Kidney epithelial cell (primary cell): Measurements from ENCODE around the gene GLTP. TPM values are rescaled to one million over a fixed set of nuclear protein-coding genes. Genes with fewer than 3 reads are reported as not detected.

Experiments
- DNase-seq: peaks from one replicate; pipeline ENCODE4 v3.0.0-alpha.2; 2010; ENCODE audit warnings: low read depth
- H3K27me3 ChIP-seq: 2 replicates; pipeline ENCODE4 v1.6.0; 2011; ENCODE audit warnings: low read length; ENCODE audit not compliant: control insufficient read depth, insufficient read depth
- H3K36me3 ChIP-seq: 2 replicates; pipeline ENCODE4 v1.5.1; 2011; ENCODE audit warnings: low read length; ENCODE audit not compliant: control insufficient read depth, insufficient read depth
- H3K4me3 ChIP-seq: 2 replicates; pipeline ENCODE4 v1.5.1; 2011; ENCODE audit warnings: low read depth, mild to moderate bottlenecking, control low read depth, low read length
- total RNA-seq: library from RNA; depleted of rRNA; stranded (reverse); fragments of >200 nt; gene quantifications from 2 replicates; pipeline ENCODE4 v1.2.3, GENCODE V29; 2015
- TF ChIP-seq, protein P1 (sequence below): IDR thresholded peaks from 2 replicates; pipeline ENCODE4 v1.5.1; 2011; ENCODE audit warnings: mild to moderate bottlenecking, moderate library complexity, low read length, control low read depth, inconsistent platforms; ENCODE audit not compliant: insufficient read depth, poor library complexity, severe bottlenecking

The GLTP gene
- total RNA-seq, 1 donor from 2014 or later, result 48.4 TPM

- no peaks in the 10 kb centered on the region for H3K27me3 ChIP-seq
- no peak overlapping the region for H3K4me3 ChIP-seq
- TF ChIP-seq, protein P1, sequence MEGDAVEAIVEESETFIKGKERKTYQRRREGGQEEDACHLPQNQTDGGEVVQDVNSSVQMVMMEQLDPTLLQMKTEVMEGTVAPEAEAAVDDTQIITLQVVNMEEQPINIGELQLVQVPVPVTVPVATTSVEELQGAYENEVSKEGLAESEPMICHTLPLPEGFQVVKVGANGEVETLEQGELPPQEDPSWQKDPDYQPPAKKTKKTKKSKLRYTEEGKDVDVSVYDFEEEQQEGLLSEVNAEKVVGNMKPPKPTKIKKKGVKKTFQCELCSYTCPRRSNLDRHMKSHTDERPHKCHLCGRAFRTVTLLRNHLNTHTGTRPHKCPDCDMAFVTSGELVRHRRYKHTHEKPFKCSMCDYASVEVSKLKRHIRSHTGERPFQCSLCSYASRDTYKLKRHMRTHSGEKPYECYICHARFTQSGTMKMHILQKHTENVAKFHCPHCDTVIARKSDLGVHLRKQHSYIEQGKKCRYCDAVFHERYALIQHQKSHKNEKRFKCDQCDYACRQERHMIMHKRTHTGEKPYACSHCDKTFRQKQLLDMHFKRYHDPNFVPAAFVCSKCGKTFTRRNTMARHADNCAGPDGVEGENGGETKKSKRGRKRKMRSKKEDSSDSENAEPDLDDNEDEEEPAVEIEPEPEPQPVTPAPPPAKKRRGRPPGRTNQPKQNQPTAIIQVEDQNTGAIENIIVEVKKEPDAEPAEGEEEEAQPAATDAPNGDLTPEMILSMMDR, result no peak
These were observed 10.4 kb upstream of the GLTP start for GRCh38 chr12:109890620-109891170.

DNA sequence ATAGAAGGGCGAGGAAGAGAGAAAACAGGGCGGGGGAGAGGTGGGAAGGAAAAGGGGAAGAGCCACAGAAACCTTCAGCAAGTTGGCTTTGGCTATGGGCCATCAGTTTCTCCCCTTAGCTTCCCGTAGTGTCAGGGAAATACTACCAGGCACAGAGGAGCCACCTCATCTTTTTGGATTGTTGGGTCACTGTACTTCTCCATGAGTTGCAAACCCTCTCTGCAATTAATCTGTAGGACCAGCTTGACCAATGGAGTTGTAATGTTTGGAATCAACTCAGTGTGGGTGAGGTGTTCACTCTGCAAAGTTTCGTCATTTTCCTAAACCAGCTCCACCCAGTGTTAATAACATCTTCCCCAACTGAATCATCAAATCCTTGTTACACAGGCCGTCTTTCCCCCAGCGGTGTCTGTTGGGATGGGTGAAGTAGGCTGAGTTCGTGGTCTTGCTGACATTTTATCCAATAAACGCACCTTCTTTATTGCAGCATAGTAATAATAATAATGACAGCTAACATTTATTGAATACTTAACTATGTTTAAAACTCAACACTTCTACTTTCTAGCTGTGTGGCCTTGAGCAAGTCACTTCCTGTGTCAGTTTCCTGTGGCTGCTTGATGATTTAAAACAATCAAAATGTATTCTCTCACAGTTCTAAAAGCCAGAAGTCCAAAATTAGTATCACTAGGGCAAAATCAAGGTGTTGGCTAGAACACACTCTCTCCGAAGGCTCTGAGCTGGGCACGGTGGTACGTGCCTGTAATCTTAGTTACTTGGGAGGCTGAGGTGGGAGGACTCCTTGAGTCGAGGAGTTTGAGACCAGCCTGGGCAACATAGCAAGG is 8.1 kb upstream of the GLTP start:
- TF ChIP-seq, protein P1, result no peak
- Histone ChIP-seq H3K36me3 (no peaks in the 10 kb centered on the region), H3K4me3 (no peak overlapping the region), H3K27me3 (no peaks in the 10 kb centered on the region)
- DNase-seq, result peak; percentile 45

More at GRCh38 chr12:109890620-109891170, 10.4 kb upstream of the GLTP start:
- no peaks in the 10 kb centered on the region for H3K36me3 ChIP-seq
- no peak for DNase-seq

GRCh38 chr12:109885616-109886015 is 5.3 kb upstream of the GLTP start:
- H3K27me3 ChIP-seq, result no peaks in the 10 kb centered on the region
- no peaks in the 10 kb centered on the region for H3K36me3 ChIP-seq
- DNase-seq, result no peak

DNA sequence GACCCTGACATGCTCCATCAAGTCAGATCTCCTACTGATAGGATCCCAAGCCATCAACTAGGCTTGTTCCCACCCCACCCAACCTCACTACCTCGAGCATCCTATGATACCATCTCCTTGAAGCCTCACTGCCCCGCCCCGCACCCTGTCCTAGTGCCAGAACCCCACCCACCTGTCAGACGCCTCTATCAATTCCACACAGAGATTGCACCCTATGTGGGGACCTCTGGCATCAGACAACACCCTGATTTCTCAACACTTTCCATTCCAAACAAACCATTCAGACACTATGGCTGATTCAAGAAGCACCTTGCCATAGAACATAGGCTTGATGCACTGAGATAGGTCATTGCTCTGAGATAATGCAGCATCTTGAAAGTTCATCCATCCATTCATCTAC is 3.1 kb upstream of the GLTP start:
- TF ChIP-seq, protein P1, result no peak
- no peaks in the 10 kb centered on the region for H3K27me3 ChIP-seq
- H3K36me3 ChIP-seq, result no peaks in the 10 kb centered on the region
- DNase-seq, result no peak
- no peak overlapping the region for H3K4me3 ChIP-seq

More at GRCh38 chr12:109885616-109886015, 5.3 kb upstream of the GLTP start:
- TF ChIP-seq, protein P1, result no peak
- no peak overlapping the region for H3K4me3 ChIP-seq

- DNase-seq, result no peak
These were observed 1.4 kb upstream of the GLTP start for GRCh38 chr12:109881752-109882151.

More at GRCh38 chr12:109881752-109882151, 1.4 kb upstream of the GLTP start:
- TF ChIP-seq, protein P1, result no peak
- Histone ChIP-seq H3K4me3 (no peak overlapping the region), H3K36me3 (no peaks in the 10 kb centered on the region), H3K27me3 (no peaks in the 10 kb centered on the region)
